Fibroblast of mammary gland (primary cell): ENCODE results near the gene SIGLEC1.

Experiments used
- DNase-seq: peaks from one replicate; pipeline ENCODE4 v3.0.0-alpha.2; 2010; ENCODE audit warnings: low read depth
- H3K4me3 ChIP-seq: 2 replicates; pipeline ENCODE4 v1.5.1; 2011; ENCODE audit warnings: low read depth, mild to moderate bottlenecking, low read length, moderate library complexity; ENCODE audit not compliant: control insufficient read depth
- CTCF ChIP-seq: conservative IDR thresholded peaks from 2 replicates; pipeline ENCODE4 v1.5.1; 2011; ENCODE audit warnings: low read depth, low read length, inconsistent platforms; ENCODE audit not compliant: control insufficient read depth, insufficient read depth

The SIGLEC1 gene

GRCh38 chr20:3733119-3733995 lies 21.0 kb upstream of the SIGLEC1 start:
- no peak overlapping the region for H3K4me3 ChIP-seq
- no peak for DNase-seq
- TF ChIP-seq CTCF, result no peak

DNA sequence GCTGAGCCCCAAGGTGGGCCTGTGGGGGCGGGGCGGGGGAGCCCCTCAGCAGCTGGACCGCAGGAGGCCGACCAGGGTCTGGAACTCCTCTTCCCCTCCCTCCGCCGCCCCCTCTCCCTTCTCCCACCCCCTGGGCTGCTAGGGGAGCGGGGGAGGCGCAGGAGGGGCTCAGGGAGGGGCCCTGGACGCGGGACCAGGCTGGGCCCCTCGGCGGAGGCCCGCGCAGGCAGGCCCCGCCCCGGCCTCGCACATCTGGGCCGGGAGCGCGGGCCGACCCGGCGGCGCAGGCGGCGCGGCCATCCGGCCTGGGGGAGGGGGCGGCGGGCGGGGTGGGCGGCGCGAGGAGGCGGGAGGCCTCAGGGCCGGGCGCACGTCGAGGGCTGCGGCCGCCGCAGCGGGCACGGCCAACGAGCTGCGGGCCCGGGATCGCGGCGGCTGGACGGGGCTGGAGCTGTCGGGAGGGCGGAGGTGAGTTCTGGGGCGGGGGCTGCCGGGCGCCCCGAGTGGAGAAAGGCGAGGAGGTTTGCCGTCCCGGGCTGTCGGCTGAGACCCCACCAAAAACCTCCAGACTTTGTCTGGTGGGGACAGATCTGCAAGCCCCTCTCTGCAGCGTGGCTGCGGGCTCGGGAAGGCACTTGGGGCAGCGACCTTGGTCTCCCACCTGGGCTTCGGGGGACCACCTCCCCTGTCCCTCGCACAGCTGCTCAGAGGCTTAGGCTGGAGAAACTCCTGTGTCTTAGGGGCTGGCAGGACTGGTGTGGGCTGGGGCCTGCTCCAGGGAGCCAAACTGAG lies 20.1 kb upstream of the SIGLEC1 start, which contains the start of gene HSPA12B:
Gene HSPA12B, plus strand, starts transcription at position 359 of the 792 bp plus-strand sequence. CDS start 5,990 bp downstream, outside the sequence.
- no peak for DNase-seq
- H3K4me3 ChIP-seq, result no peak within 1 kb of the TSS
- no peak for TF ChIP-seq CTCF

GRCh38 chr20:3731944-3732326 lies 19.5 kb upstream of the SIGLEC1 start:
- no peak for DNase-seq
- TF ChIP-seq CTCF, result no peak
- H3K4me3 ChIP-seq, result no peak overlapping the region

DNA sequence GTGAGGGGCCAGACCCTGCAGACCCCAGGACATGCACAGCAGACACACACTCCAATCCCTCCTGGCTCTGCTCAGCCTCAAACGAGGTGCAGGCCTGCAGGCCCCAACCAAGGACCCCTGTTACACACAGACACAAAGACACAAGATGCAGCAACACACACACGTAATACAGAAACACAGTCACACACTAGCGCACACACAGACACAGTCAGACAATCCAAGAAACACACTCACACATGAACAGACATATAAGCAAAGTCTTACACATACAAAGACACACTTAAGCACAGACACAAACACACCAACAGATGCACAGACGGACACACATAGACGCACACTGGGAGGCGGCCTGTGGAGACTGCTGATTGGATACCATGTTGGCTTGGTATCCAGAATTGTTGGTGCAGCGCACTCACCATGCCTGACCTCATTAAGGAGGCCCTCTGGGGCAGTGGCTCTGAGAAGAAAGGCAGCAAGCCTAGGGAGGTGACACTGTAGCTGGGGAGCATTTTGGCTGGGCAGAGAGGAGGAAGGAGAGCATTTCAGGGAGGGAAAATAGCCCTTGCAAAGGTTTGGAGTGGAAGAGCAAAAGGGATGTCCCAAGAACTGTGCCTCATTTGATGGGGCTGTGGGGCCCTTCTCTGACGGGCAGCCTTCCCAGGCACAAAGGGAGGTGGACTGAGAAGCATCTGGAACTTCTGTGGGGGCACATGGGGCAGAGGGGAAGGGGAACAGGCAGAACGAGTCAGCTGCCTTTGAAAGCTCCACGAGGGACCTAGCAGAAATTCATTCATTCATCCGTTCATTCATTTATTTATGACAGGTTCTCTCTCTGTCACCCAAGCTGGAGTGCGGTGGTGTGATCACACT lies 18.6 kb upstream of the SIGLEC1 start:
- H3K4me3 ChIP-seq, result no peak overlapping the region
- no peak for TF ChIP-seq CTCF
- no peak for DNase-seq

DNA sequence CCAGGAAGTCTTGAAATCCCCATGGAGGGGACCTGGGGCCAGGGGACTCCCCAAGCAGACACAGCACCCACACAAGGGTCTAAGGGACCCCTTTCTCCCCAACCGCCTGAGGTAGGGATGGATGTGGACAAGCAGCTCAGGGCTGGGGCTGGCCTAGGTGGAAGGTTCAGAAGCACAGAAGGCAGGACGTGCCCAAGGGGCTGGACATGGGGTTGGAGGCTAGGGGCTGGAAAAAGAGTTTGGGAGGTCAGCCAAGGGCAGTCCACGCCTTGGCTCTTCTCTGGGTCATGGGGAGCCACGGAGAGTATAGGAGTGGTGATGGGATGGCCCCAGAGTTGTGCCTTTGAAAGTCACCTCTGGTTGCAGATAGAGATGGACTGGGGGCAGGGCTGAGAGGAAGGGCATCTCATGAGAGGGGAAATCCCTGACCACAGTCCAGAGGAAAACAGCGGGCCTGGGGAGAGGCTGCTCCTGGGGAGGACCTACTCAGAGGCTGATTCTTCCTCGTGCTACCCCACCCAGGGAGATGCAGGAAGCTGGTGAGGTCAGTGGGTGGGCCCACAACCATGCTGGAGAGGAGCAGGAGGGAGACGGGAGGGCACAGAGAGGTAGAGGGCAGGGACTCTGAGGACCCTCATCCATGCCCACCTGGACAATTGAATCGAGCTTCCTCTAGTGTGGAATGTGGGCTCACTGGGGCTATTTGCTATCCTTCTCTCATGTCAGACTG lies 17.6 kb upstream of the SIGLEC1 start:
- TF ChIP-seq CTCF, result no peak
- H3K4me3 ChIP-seq, result no peak overlapping the region
- DNase-seq, result no peak
